Brain pericyte (primary cell): ENCODE measurements around the gene KRAS.

Source experiments
- DNase-seq: peaks from one replicate; pipeline ENCODE4 v3.0.0-alpha.2; 2012; ENCODE audit warnings: low read depth, low spot score

Gene KRAS

DNA sequence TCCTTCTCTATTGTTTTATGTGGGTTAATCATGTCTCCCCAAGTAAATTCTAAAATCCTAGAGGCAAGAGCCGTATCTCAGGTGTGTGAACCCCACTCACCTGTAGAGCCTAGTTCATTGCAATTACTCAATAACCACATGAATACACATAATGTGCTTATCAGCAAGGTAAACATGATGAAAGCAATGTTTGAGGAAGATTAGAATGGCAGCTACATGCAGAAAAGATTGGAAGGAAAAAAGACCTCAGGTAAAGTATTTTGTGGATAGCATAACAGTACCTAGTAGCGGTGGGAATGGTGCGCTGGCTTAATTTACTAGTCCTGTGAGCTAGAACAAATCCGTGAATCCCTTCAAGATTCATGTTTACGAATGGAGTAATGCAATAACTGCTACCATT lies 5.3 kb upstream of the KRAS start:
- no peak for DNase-seq

DNA sequence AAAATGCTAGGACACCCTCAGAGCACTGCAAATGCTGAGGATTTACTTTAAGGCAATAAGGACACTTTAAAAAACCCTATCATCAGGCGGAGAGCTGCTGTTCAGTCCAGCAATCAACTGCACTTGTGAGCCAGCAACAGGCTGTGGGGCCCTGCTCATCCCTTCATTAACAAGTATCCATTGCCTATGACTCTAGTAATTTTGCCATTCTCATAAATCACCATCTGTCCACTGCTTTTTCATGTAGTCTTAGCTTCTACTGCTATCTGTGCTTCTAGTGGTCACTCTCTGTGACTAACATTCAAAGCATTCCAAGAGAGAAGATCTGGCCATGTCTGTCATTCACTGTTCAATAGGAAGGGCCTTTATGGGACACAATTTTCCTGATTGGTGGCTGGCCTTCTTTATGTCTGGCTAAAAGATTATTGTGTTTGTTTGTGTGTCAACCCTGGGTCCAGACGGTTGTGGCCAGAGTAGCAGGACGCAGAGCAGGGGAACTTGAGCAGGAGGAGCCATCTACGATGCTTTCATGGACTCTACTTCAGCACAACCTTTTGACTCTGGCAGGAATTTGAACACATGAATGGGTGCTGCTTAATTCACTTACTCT lies 3.6 kb upstream of the KRAS start:
- DNase-seq = no peak

DNA sequence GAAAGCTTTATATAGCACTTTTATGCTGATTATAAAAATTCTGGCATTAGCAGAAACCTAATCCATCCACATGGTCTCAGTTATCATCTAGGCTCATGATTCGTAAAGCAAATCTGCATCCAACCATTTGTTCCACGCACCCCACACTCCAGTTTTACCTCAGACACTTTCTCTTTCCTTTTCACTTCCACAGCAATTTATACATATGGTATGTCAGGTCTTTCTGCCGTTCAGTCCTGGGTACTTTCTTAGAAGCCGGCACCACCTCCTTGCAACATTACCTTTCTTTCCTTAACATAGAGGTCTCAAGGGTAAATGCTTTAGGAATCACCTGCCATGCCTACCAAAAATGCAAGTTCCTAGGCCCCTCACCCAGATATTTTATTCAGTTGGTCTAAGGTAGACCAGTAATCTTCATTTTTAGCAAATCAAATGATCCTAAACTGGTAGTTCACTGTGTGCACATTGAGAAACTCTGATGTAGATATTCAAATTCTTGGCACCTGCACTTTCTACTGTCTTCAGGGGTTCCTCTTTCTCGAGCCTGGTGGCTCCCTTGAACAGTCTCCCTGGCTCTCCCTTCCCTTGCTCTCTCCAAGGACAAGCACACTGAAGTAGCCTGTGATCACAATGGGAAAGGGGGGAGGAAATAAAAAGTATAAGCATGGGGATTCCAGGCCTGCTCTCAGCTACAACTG lies 2.8 kb upstream of the KRAS start:
- no peak for DNase-seq

DNA sequence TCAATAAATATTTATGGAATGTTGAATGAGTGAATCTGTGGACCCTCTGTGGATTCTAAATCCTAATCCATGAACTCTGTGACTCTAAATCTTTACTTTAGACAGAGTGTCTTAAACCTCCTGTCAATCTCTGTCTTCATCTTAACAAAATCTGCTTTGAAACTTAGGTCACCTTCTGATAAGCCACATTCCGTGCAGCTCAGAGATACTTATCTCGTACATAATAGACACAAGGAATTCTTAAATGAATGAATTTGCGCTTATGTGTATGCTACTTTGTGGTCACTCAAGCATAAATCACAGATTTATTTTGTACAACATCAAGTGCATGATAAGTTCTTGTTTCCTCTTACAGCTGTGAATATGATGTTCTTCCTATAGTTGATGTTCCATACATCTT lies 2.2 kb upstream of the KRAS start:
- no peak for DNase-seq

DNA sequence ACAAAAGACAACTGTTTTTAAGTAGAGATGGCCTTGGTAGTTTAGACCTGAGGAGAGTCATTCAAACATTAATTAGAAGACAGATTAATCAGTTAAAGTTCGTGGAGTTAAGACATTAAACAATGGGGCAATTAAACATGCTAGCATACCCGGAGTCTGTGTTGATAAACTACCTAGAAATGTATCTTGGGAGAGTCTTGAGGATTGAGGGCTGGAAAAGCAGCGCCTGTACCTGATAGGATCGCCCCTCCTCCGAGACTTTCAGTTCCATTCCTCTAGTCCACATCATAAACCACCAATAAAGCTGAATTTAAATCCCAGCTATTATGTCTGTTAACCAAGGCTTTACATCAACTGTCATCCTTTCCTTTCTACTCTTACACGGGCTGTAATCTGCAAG lies 1.0 kb upstream of the KRAS start:
- DNase-seq = no peak

DNA sequence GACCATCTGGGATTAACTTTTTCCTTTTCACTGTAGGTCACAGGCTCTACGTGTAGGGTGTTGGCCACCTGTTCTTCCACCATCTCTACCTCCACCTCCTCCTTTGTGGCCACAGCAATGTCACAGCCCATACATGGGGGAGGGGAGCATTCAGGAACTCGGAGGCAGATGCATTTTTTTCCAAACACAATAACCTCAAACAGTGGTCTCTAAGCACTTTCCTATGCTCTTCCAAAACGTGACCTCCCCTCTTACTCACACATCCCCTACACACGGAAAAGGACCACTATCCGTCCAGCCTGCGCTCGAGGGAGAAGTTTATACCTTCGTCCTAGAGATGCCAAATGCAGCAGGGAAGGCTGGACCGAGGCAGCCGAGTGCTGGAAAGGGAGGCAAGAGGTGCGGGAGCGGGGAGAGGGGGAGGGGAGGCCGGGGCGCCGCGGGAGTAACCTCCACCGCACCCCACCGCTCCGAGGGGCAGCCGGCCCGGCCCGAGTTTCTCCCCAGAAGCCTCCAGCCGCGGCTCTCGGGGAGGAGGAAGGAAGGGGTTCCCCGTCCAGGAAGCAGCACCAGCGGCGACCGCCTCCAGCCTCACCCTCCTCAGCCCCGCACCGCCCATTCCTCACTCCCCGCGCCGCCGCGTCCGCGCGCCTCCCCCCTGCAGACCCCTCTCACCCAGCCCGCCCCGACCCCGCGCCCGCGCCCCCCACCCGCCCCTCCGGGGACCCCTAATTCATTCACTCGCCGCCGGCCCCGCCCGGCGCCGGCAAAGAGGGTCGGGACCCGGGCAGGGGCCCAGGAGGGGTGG lies 594 bp downstream of the KRAS start:
- no peak for DNase-seq

DNA sequence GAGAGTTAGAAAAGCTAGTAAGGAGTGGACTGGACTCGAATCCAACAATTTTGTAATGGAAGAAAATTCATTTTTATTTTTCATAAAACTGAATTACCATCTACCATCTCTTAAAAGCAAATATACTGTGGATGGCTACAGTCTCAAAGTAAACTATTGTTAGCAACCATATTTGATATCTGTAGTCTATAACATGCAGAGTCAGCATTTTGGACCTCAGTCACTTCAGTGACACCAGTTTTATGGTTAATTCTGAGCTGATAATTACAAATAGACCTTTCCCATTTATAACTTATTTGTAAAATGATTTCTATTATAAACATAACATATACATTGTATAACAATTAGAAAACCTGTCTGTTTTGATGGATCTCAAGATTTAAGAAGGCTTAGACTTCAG lies 2.0 kb downstream of the KRAS start:
- DNase-seq = no peak

DNA sequence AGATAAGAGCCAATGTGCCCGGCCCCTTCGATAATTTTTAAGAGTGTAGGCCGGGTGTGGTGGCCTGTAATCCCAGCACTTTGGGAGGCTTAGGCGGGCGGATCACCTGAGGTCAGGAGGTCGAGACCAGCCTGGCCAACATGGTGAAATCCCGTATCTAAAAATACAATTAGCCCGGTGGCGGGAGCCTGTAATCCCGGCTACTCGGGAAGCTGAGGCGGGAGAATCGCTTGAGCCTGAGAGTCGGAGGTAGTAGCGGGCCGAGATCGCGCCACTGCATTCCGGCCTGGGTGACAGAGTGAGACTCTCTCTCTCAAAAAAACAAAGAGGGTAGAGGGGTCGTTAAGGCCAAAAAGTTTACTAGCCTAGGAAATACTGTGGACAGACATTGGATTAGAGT lies 2.6 kb downstream of the KRAS start:
- no peak for DNase-seq

DNA sequence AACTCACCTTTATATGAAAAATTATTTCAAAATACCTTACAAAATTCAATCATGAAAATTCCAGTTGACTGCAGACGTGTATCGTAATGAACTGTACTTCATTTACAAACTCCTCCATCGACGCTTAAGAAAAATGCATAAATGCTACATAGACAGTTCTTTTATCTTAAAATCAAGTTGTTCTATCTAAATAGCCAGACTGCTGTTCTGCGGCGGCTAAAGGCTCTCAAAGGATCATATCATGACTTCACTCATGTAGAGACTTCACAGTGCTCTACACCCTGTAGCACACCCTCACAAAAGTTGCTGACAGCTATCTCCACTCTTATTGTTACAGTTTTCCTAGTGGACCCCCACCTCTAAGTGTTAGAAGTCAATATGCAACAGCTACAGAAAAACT lies 5.2 kb downstream of the KRAS start:
- DNase-seq = no peak

DNA sequence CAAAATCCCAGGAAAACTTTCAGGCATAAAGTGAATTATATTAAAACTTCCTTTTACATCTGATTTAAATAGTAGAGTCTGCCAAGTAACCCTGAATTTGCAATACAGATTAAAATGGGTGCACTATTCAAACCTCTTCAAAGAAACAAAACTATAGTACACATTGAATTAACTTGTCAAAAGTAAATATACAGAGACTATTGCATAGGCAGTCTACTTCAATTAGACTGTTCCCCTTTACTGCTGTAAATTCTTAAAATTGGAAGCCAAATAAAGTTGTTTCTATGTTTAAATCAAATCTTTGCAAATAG lies 7.1 kb downstream of the KRAS start:
- DNase-seq = no peak

DNA sequence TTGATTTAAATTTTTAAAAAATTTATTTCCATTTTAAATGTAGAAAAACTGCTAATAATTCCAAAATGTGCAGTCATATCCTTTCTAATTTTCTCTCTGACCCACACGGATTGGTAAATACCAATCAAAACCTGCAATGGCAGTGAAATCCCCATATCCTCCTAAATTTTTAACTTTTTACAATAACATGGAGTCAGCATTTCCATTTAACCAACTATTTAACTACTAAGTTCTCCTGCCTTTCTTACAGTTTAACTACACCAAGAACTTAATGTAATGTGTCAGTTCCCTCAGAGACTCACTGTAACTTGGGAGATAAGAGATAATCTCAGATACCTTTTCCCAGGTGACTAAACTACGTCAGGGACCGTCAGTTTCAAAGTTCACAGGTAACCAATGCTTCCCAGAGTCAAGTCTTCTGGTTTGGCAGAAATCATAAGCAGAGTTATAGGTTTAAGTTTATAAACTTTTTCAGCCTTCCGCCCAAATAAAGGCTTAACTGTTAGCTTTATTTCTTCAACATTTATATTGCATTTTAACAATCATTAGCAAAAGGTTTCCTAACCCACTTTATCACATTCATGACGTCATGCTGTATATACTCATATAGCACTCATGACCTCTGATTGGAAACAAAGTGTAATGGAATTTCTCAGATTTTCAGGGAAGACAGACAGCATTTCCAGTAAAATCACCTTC lies 7.6 kb downstream of the KRAS start:
- DNase-seq = no peak

DNA sequence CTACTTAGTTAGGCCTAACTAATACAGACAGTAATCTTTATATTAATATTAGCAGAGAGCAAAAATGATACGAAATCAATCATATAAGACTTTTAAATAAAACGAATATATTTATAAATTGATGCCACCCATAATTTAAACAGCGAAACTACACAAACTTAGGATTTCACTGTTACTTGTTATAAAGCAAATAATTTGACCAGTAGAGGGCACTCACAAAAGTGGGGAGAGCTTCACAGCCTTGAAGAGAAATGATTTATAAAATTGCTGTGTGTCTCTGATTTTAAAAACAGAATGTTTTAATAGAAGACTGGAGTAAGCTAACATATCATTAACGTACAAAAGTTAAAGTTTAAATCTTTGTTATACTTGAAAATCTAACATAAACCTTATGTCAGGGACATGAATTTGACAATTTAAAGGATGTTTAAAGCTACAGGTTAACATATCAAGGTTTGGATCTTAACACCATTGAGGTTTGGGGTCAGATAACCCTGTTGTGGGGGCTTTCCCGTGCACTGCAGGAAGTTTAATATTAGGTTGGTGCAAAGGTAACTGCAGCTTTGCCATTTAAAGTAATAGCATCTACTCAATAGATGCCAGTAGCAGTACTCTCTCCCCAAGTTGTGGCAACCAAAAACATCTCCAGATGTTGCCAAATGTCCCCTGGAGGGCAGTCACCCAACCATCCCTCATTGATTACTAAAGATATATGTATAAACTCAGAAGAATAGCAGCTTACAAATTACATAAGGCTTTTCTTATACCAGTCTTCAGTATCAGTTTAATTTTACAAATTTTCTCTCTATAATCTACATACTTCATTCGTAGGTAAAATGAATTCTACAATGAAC lies 9.3 kb downstream of the KRAS start:
- DNase-seq = no peak

DNA sequence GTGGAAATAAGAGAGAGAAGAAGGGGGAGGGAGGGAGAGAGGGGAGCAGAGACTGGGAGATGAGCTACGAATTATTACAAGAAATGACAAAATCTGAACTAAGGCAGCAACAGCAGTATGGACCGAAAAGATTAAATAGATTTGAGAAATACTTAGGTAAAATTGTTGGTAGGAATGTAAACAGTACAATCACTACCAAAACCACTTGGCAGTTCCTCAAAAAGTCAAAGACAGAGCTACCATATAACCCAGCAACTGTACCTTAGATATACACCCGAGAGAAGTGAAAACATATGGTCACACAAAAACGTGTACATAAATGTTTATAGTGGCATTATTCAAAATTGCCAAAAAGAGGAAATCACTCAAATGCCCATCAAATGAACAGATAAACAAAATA lies 14.1 kb downstream of the KRAS start:
- DNase-seq = no peak

DNA sequence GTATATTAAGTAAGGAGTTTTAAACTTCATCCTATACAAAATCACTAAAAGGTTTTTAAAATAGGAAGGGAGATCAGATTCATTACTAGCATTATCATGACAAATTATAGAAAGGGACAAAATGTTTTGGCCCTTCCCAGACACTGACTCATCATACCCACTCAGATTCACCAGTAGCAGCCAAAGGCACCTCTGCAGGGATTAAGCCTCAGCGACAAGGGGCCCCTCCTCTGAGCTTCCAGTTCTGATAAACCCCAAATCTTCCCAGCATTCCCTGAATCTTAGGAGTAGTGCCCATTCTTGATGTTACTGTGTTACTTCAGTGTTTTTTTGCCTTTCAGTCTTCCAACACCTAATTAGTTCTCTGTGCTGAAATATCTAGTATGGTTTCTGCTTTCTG lies 14.5 kb downstream of the KRAS start:
- no peak for DNase-seq

DNA sequence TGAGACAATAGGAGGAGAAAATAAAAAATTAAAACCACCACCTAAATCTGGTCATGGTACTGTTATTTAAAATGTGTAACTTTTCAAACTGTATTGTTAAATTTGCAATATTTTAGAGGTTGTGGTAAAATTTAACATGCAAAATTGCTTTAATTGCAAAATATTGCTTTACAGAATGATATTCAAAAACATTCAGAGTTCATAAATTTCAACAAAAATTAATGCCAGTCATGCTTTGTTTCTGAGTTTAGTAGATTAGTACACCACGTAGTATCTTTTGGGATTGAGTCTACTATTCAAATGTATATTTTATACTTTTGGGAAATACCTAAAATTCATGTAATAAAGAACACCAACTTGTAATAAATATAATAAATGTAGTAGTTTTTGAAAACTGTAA lies 37.4 kb downstream of the KRAS start:
- no peak for DNase-seq

DNA sequence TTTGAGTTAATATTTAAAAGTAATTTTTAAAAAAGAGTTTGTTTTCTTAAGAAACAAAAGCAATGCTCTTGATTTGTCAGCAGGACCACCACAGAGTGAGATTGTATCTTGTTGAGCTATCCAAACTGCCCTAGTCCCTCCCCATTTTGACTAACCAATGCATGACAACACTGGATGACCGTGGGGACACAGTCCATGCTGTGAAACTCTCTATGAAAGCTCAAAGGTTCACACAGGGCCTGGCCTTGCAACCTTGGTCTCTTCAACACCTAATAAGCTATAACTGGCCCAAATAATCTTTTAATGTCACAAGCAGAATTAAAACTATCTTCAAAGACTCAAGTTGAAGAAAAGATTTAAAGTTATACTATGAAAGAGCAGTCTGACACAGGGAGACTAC lies 42.2 kb downstream of the KRAS start:
- no peak for DNase-seq

DNA sequence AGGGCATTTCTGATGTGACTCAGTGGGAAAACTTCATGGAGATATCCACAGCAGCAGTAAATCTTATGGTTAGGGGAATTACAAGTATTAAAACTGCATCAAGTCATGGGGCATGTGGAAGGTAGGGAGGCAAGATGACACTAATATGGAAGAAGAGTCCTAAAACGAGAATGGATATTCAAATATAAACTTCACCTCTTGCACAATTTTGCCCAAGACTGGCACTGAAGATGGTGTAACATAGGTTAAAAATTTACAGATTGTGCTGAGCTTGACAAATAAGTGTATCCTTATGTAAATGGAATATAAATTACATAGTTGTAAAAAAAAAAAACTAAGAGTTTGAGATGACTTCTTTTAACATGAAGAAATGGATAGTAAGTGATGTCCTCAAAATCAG lies 42.9 kb downstream of the KRAS start:
- no peak for DNase-seq

DNA sequence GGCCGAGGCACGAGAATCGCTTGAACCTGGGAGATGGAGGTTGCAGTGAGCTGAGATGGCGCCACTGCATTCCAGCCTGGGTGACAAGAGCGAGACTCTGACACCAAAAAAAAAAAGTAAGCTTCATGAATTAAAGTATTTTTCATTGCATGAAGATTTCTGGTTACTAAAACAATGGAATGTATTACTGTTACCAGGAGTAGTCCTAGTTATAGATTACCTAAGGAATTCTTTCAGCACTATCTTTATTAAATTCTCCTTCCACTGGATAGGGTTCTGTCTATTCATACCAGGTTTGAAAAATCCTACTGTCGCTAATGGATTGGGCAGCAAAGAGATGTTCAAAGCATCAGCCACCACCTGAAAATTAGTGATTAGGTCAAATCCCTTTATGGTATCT lies 43.3 kb downstream of the KRAS start:
- DNase-seq = no peak

DNA sequence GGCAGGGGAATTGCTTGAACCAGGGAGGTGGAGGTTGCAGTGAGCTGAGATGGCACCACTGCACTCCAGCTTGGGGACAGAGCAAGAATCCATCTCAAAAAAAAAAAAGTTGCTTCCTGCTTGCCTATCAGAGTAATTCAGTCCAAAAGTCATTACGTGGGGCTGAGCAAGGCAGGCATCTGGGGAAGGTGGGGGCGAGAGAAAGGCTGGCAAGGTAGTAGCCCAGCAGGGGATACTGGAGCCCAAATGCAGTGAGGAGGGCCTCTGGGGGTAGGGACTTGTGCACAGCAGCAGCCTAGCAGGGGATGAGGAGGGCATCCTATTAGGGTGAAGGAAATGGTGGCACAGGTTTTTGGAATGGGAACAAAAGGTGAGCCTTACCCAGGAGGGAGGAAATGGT lies 48.6 kb downstream of the KRAS start:
- no peak for DNase-seq

DNA sequence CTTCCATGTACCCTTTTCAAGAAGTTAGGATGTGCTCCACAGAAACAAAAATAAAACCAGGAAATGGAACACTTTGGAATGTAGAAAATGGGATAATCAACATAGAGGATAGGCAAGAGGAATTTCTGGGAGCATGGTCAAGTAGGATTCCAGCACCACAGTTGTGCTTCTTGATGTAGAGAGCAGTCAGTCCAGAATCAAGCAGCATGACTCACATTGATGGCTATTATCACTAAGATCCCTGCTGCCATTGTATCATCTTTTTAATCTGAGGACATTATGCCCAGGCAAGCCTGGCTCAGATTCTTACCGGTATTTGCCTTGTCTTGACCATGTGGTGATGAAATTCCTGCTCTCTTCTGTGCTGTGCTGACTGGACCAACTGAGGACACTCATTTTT lies 50.0 kb downstream of the KRAS start:
- DNase-seq = no peak

DNA sequence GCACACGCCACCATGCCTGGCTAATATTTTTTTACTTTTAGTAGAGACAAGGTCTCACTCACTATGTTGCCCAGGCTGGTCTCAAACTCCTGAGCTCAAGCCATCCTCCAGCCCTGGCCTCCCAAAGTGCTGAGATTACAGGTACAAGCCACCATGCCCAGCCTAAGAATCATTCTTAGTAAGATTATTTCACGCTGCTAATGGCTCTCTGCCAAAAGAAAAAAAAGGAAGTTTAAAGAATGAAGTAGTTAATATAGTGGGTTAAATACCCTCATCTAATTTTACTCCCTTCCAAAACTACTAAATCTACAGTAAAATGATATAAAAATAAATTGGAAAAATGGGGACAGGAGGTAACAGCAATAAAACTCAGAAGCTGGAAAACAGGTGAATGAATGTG lies 53.1 kb downstream of the KRAS start:
- DNase-seq = no peak
